Chondrocyte (in vitro differentiated cells): ENCODE measurements around the gene SELENOI. TPM values are rescaled to one million over a fixed set of nuclear protein-coding genes. Genes with fewer than 3 reads are reported as not detected.

Experiments
- DNase-seq: peaks from one replicate; pipeline ENCODE4 v3.0.0; 2021; ENCODE audit warnings: mixed read lengths, low spot score
- H3K27ac Mint-ChIP-seq: one replicate; pipeline ENCODE4 v1.8.0; 2021; ENCODE audit warnings: mild to moderate bottlenecking, moderate library complexity, mixed read lengths; ENCODE audit not compliant: unreplicated experiment
- H3K27me3 Mint-ChIP-seq: 2 replicates; pipeline ENCODE4 v1.8.0; 2021; ENCODE audit warnings: low read depth, mixed read lengths
- H3K36me3 Mint-ChIP-seq: 2 replicates; pipeline ENCODE4 v1.8.0; 2021; ENCODE audit warnings: low read depth, mixed read lengths
- H3K4me1 Mint-ChIP-seq: 2 replicates; pipeline ENCODE4 v1.8.0; 2021; ENCODE audit warnings: low read depth, mild to moderate bottlenecking, mixed read lengths
- H3K4me3 Mint-ChIP-seq: one replicate; pipeline ENCODE4 v1.8.0; 2021; ENCODE audit warnings: mild to moderate bottlenecking, moderate library complexity, mixed read lengths; ENCODE audit not compliant: unreplicated experiment
- H3K9me3 Mint-ChIP-seq: 2 replicates; pipeline ENCODE4 v1.8.0; 2021; ENCODE audit warnings: low read depth, mixed read lengths
- total RNA-seq: library from RNA; stranded (reverse); gene quantifications from 3 replicates; pipeline ENCODE4 v1.2.1, GENCODE V29; 2021
- TF ChIP-seq, protein P1 (sequence below): fragments of 200-600 bp; sonication (generic); IDR thresholded peaks from 2 replicates; pipeline ENCODE4 v1.5.0; 2021; ENCODE audit warnings: antibody characterized with exemption, mild to moderate bottlenecking, moderate library complexity

SELENOI gene
- total RNA-seq, 1 donor from 2014 or later, result 15.5 TPM

DNA sequence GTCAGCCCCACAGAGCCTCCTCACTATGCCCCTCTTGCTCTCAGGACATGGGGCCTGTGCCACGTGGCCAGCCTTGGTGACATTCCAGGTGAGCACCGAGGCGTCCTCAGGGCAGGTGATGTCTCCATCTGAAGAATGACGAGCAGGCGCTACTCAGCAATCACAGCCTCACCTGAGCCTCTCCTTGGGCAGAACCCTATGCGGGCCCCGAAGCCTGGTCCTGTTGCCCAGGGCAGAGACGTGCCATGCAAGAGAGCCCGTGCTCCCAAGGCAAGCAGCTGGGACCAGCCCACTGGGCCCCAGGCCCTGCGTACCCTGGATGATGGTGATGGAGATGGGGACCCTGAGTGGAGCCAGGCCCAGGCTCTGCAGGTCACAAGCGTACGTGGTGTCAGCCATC is 32.5 kb upstream of the SELENOI start:
- H3K27me3 Mint-ChIP-seq, result peaks cover 11% of the 10 kb centered on the region
- no peaks in the 10 kb centered on the region for H3K4me1 Mint-ChIP-seq
- H3K4me3 Mint-ChIP-seq, result no peak overlapping the region

DNA sequence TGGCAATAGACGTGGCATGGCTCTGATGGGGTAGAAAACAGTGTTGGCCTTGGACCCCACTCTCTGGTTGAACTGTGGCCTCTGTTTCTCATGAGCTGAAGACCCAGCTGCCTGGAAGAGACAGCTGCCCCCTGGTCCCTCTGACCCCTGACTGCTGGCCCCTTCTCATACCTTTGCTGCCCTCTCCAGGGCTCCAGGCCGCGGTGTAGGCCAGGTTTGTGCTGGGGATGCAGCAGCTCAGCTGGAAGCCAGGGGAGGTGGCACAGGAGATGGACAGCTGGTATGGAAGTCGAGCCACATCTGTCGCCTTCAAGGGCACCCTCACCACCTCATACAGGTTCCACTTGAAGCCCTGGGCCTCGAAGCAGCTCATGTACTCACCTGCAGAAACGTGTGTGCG is 31.7 kb upstream of the SELENOI start:
- H3K27me3 Mint-ChIP-seq, result peaks cover 17% of the 10 kb centered on the region
- H3K4me3 Mint-ChIP-seq, result no peak overlapping the region

More for the DNA sequence above, 32.5 kb upstream of the SELENOI start:
- TF ChIP-seq, protein P1, sequence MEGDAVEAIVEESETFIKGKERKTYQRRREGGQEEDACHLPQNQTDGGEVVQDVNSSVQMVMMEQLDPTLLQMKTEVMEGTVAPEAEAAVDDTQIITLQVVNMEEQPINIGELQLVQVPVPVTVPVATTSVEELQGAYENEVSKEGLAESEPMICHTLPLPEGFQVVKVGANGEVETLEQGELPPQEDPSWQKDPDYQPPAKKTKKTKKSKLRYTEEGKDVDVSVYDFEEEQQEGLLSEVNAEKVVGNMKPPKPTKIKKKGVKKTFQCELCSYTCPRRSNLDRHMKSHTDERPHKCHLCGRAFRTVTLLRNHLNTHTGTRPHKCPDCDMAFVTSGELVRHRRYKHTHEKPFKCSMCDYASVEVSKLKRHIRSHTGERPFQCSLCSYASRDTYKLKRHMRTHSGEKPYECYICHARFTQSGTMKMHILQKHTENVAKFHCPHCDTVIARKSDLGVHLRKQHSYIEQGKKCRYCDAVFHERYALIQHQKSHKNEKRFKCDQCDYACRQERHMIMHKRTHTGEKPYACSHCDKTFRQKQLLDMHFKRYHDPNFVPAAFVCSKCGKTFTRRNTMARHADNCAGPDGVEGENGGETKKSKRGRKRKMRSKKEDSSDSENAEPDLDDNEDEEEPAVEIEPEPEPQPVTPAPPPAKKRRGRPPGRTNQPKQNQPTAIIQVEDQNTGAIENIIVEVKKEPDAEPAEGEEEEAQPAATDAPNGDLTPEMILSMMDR, result no peak
- Mint-ChIP-seq H3K9me3 (no peaks in the 10 kb centered on the region), H3K27ac (no peak overlapping the region), H3K36me3 (no peaks in the 10 kb centered on the region)
- DNase-seq, result peak; percentile 90

GRCh38 chr2:26316041-26316440 is 29.9 kb upstream of the SELENOI start:
- Mint-ChIP-seq H3K36me3 (no peaks in the 10 kb centered on the region), H3K4me3 (no peak overlapping the region), H3K9me3 (no peaks in the 10 kb centered on the region), H3K4me1 (no peaks in the 10 kb centered on the region), H3K27me3 (peaks cover 21% of the 10 kb centered on the region), H3K27ac (no peak overlapping the region)
- no peak for DNase-seq
- TF ChIP-seq, protein P1, result peak; percentile 60

More for the DNA sequence above, 31.7 kb upstream of the SELENOI start:
- H3K4me1 Mint-ChIP-seq, result no peaks in the 10 kb centered on the region
- no peaks in the 10 kb centered on the region for H3K9me3 Mint-ChIP-seq
- H3K27ac Mint-ChIP-seq, result no peak overlapping the region
- no peaks in the 10 kb centered on the region for H3K36me3 Mint-ChIP-seq
- no peak for DNase-seq
- TF ChIP-seq, protein P1, result peak; percentile 7

- Mint-ChIP-seq H3K36me3 (no peaks in the 10 kb centered on the region), H3K27ac (no peak overlapping the region), H3K9me3 (no peaks in the 10 kb centered on the region), H3K27me3 (peaks cover 25% of the 10 kb centered on the region), H3K4me3 (no peak overlapping the region), H3K4me1 (no peaks in the 10 kb centered on the region)
- TF ChIP-seq, protein P1, result no peak
- no peak for DNase-seq
These were observed 29.1 kb upstream of the SELENOI start for GRCh38 chr2:26316845-26317244.

DNA sequence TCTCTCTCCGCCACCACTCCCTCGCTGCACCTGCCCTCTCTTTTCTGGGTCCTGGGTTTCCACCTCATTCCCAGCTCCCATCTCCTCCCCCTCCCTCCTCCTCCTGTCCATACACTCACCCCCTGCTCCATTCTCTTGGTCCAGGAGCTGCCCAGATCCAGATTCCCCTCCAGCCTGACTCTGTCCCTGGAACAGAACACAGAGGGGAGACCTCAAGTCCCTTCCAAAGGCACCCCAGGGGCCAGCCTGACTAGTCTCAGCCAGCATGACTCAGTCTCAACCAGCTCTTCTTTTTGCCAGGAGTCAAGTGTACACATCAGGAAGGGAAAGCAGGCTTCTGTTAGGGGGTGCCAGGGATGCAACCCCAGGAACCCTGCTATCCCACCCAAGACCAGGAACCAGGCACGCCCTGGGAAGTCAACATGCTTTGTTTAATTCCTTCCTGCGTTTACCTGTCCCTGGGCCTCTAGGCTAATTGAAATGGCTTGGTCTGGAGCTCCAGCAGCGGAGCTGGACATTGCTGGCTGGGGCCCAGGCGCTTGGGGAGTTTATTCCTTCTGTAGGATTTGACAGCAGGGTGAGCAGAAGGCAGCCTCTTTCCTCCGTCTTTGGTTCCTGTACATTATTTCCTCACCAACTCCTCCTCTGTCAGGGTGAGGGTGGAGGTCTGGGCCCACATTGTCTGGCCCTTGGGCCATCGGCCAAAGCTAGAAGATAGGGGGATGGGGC is 28.4 kb upstream of the SELENOI start:
- TF ChIP-seq, protein P1, result no peak
- no peak for DNase-seq
- Mint-ChIP-seq H3K36me3 (no peaks in the 10 kb centered on the region), H3K27ac (no peak overlapping the region), H3K4me3 (no peak overlapping the region), H3K27me3 (peaks cover 25% of the 10 kb centered on the region), H3K9me3 (no peaks in the 10 kb centered on the region), H3K4me1 (no peaks in the 10 kb centered on the region)
